Skeletal muscle satellite cell (primary cell): ENCODE results near the gene CENPX.

Experiments used
- H3K27me3 ChIP-seq: 2 replicates; pipeline ENCODE4 v1.7.0; 2013; ENCODE audit warnings: low read length; ENCODE audit not compliant: control insufficient read depth, insufficient read depth
- H3K36me3 ChIP-seq: 2 replicates; pipeline ENCODE4 v1.7.0; 2013; ENCODE audit warnings: mild to moderate bottlenecking, control low read depth, low read length; ENCODE audit not compliant: insufficient read depth
- H3K4me1 ChIP-seq: 2 replicates; pipeline ENCODE4 v1.7.0; 2013; ENCODE audit warnings: low read length; ENCODE audit not compliant: control insufficient read depth, insufficient read depth
- H3K4me2 ChIP-seq: 2 replicates; pipeline ENCODE4 v1.7.0; 2013; ENCODE audit warnings: mild to moderate bottlenecking, low read length
- H3K4me3 ChIP-seq: 2 replicates; pipeline ENCODE4 v1.7.0; 2013; ENCODE audit warnings: low read length
- H3K9ac ChIP-seq: 2 replicates; pipeline ENCODE4 v1.7.0; 2013; ENCODE audit warnings: mild to moderate bottlenecking, low read depth, low read length, moderate library complexity
- H3K9me3 ChIP-seq: replicated peaks from 2 replicates; pipeline ENCODE4 v1.7.0; 2013; ENCODE audit warnings: mild to moderate bottlenecking, control low read depth, low read length

CENPX gene

GRCh38 chr17:81996232-81996756 is 26.4 kb downstream of the CENPX start:
- H3K36me3 ChIP-seq = peaks cover 8% of the 10 kb centered on the region
- H3K4me1 ChIP-seq = peaks cover 18% of the 10 kb centered on the region

GRCh38 chr17:81995463-81996231 is 27.0 kb downstream of the CENPX start:
- peaks cover 9% of the 10 kb centered on the region for H3K36me3 ChIP-seq
- H3K4me1 ChIP-seq = peaks cover 17% of the 10 kb centered on the region
- no peak overlapping the region for H3K9ac ChIP-seq
- H3K9me3 ChIP-seq = no peaks in the 10 kb centered on the region
- H3K27me3 ChIP-seq = no peaks in the 10 kb centered on the region
- H3K4me3 ChIP-seq = no peak overlapping the region
- no peak overlapping the region for H3K4me2 ChIP-seq

More at GRCh38 chr17:81996232-81996756, 26.4 kb downstream of the CENPX start:
- Histone ChIP-seq H3K4me2 (no peak overlapping the region), H3K9ac (no peak overlapping the region), H3K27me3 (no peaks in the 10 kb centered on the region), H3K4me3 (no peak overlapping the region), H3K9me3 (no peaks in the 10 kb centered on the region)

- Histone ChIP-seq H3K27me3 (no peaks in the 10 kb centered on the region), H3K4me3 (no peak overlapping the region), H3K4me2 (no peak overlapping the region), H3K9me3 (no peaks in the 10 kb centered on the region), H3K9ac (no peak overlapping the region), H3K36me3 (peaks cover 12% of the 10 kb centered on the region), H3K4me1 (peaks cover 17% of the 10 kb centered on the region)
Observed at GRCh38 chr17:81994593-81995462, 27.9 kb downstream of the CENPX start.

GRCh38 chr17:81993729-81994592 is 28.7 kb downstream of the CENPX start:
- peaks cover 12% of the 10 kb centered on the region for H3K36me3 ChIP-seq
- H3K9me3 ChIP-seq = no peaks in the 10 kb centered on the region
- H3K4me2 ChIP-seq = no peak overlapping the region
- H3K4me3 ChIP-seq = no peak overlapping the region
- H3K27me3 ChIP-seq = no peaks in the 10 kb centered on the region
- no peak overlapping the region for H3K9ac ChIP-seq
- H3K4me1 ChIP-seq = peaks cover 17% of the 10 kb centered on the region

GRCh38 chr17:81992306-81993102 is 30.2 kb downstream of the CENPX start:
- peak overlapping the region; percentile 31 for H3K9ac ChIP-seq

GRCh38 chr17:81991684-81992305 is 30.9 kb downstream of the CENPX start:
- H3K9ac ChIP-seq = peak overlapping the region; percentile 31
- H3K36me3 ChIP-seq = peaks cover 10% of the 10 kb centered on the region

More at GRCh38 chr17:81992306-81993102, 30.2 kb downstream of the CENPX start:
- H3K4me3 ChIP-seq = no peak overlapping the region
- H3K9me3 ChIP-seq = no peaks in the 10 kb centered on the region
- peak overlapping the region; percentile 74 for H3K4me2 ChIP-seq
- H3K27me3 ChIP-seq = no peaks in the 10 kb centered on the region
- H3K4me1 ChIP-seq = peaks cover 17% of the 10 kb centered on the region
- peaks cover 12% of the 10 kb centered on the region for H3K36me3 ChIP-seq

GRCh38 chr17:81990836-81991683 is 31.6 kb downstream of the CENPX start:
- H3K9me3 ChIP-seq = no peaks in the 10 kb centered on the region
- peaks cover 17% of the 10 kb centered on the region for H3K4me1 ChIP-seq
- H3K36me3 ChIP-seq = peaks cover 9% of the 10 kb centered on the region
- H3K4me2 ChIP-seq = peak overlapping the region; percentile 74
- H3K4me3 ChIP-seq = peak overlapping the region; percentile 7
- no peak overlapping the region for H3K9ac ChIP-seq
- no peaks in the 10 kb centered on the region for H3K27me3 ChIP-seq

More at GRCh38 chr17:81991684-81992305, 30.9 kb downstream of the CENPX start:
- Histone ChIP-seq H3K9me3 (no peaks in the 10 kb centered on the region), H3K27me3 (no peaks in the 10 kb centered on the region), H3K4me3 (peak overlapping the region; percentile 7), H3K4me2 (peak overlapping the region; percentile 74), H3K4me1 (peaks cover 17% of the 10 kb centered on the region)

GRCh38 chr17:81987161-81987770 is 35.4 kb downstream of the CENPX start:
- no peak overlapping the region for H3K9ac ChIP-seq
- peaks cover 11% of the 10 kb centered on the region for H3K4me1 ChIP-seq
- no peaks in the 10 kb centered on the region for H3K9me3 ChIP-seq
- no peaks in the 10 kb centered on the region for H3K27me3 ChIP-seq
- H3K4me3 ChIP-seq = no peak overlapping the region
- peaks cover 22% of the 10 kb centered on the region for H3K36me3 ChIP-seq
- H3K4me2 ChIP-seq = no peak overlapping the region

GRCh38 chr17:81986606-81987005 is 36.1 kb downstream of the CENPX start:
- H3K4me1 ChIP-seq = peaks cover 5% of the 10 kb centered on the region
- no peaks in the 10 kb centered on the region for H3K27me3 ChIP-seq
- H3K9me3 ChIP-seq = no peaks in the 10 kb centered on the region
- no peak overlapping the region for H3K4me2 ChIP-seq
- peaks cover 22% of the 10 kb centered on the region for H3K36me3 ChIP-seq
- no peak overlapping the region for H3K9ac ChIP-seq
- H3K4me3 ChIP-seq = no peak overlapping the region
